HL-60 (cell line): ENCODE results near the gene NNT.

Source experiments
- CTCF ChIP-seq: IDR thresholded peaks from one replicate; pipeline ENCODE4 v1.5.1; 2011; ENCODE audit warnings: low read length, control low read depth, inconsistent platforms; ENCODE audit not compliant: insufficient read depth
- POLR2AphosphoS5 ChIP-seq: IDR thresholded peaks from 2 replicates; pipeline ENCODE4 v1.6.1; 2012; ENCODE audit warnings: low read depth
- REST ChIP-seq: IDR thresholded peaks from 2 replicates; pipeline ENCODE4 v1.6.1; 2012; ENCODE audit warnings: low read depth; ENCODE audit not compliant: insufficient replicate concordance
- SPI1 ChIP-seq: IDR thresholded peaks from 2 replicates; pipeline ENCODE4 v1.6.1; 2012; ENCODE audit warnings: low read depth, mild to moderate bottlenecking, borderline replicate concordance

GRCh38 chr5:43631182-43631910, 28.4 kb downstream of the NNT start:
- TF ChIP-seq CTCF (peak; percentile 63), POLR2AphosphoS5 (no peak), SPI1 (no peak), REST (no peak)
